Loucy (cell line): Measurements from ENCODE around the gene OSM.

Experiments used
- EZH2phosphoT487 ChIP-seq: fragments of 200-600 bp; IDR thresholded peaks from 2 replicates; pipeline ENCODE4 v1.6.1; 2018; ENCODE audit warnings: antibody characterized with exemption, mild to moderate bottlenecking, moderate library complexity, borderline replicate concordance
- TF ChIP-seq, protein P1 (sequence below): fragments of 200-600 bp; sonication (generic); conservative IDR thresholded peaks from 2 replicates; pipeline ENCODE4 v1.5.1; 2014; ENCODE audit warnings: mild to moderate bottlenecking, antibody characterized with exemption, low read length

DNA sequence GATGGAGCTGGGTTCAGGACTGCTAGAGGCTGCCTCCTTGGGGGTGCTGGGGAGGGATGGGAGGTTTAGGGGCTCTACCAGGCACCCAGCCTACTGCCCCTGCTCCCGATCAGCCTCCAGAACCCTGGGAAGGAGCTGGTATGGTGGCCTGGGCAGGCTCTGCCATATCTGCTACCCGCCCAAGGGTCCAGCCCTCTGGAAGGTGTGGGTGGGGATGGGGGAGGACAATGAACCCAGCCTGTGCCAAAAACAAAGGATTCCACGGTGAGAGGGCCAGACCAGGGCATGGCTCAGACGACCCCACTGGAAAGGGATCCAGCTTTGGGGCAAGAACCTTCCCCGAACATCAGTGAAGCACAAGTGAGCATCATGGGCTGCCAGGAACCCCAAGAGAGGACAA lies 19.7 kb upstream of the OSM start:
- no peak for TF ChIP-seq EZH2phosphoT487
- TF ChIP-seq, protein P1, sequence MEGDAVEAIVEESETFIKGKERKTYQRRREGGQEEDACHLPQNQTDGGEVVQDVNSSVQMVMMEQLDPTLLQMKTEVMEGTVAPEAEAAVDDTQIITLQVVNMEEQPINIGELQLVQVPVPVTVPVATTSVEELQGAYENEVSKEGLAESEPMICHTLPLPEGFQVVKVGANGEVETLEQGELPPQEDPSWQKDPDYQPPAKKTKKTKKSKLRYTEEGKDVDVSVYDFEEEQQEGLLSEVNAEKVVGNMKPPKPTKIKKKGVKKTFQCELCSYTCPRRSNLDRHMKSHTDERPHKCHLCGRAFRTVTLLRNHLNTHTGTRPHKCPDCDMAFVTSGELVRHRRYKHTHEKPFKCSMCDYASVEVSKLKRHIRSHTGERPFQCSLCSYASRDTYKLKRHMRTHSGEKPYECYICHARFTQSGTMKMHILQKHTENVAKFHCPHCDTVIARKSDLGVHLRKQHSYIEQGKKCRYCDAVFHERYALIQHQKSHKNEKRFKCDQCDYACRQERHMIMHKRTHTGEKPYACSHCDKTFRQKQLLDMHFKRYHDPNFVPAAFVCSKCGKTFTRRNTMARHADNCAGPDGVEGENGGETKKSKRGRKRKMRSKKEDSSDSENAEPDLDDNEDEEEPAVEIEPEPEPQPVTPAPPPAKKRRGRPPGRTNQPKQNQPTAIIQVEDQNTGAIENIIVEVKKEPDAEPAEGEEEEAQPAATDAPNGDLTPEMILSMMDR: no peak
